Measurements from ENCODE around the gene CD59. TPM values are rescaled to one million over a fixed set of nuclear protein-coding genes. Genes with fewer than 3 reads are reported as not detected.
"Not testable (repeated sequence)": the region's sequence is repeated elsewhere in the genome, so short reads cannot be mapped to it uniquely, and the experiment has no call there.

CD59 gene
- total RNA-seq, 2 experiments from 2014 or later: 58.4 to 60.3 TPM

- DNase-seq: no peak
- Mint-ChIP-seq H3K4me1 (peaks cover 36% of the 10 kb centered on the region), H3K9me3 (no peaks in the 10 kb centered on the region), H3K4me3 (no peak overlapping the region), H3K36me3 (peaks cover 33% of the 10 kb centered on the region), H3K27me3 (peaks cover 4% of the 10 kb centered on the region), H3K27ac (no peak overlapping the region)
Observed at GRCh38 chr11:33730716-33731115, 5.5 kb downstream of the CD59 start.

- H3K27me3 Mint-ChIP-seq, H3K4me3 Mint-ChIP-seq, H3K9me3 Mint-ChIP-seq, DNase-seq, H3K27ac Mint-ChIP-seq: not testable (repeated sequence)
- H3K4me1 Mint-ChIP-seq: peaks cover 30% of the 10 kb centered on the region
- H3K36me3 Mint-ChIP-seq: peaks cover 32% of the 10 kb centered on the region
Observed at GRCh38 chr11:33729072-33729664, 7.1 kb downstream of the CD59 start.

- Mint-ChIP-seq H3K36me3 (peaks cover 21% of the 10 kb centered on the region), H3K4me1 (peaks cover 29% of the 10 kb centered on the region)
- H3K27ac Mint-ChIP-seq, H3K27me3 Mint-ChIP-seq, DNase-seq, H3K4me3 Mint-ChIP-seq, H3K9me3 Mint-ChIP-seq: not testable (repeated sequence)
Observed at GRCh38 chr11:33727539-33727938, 8.7 kb downstream of the CD59 start.

- Mint-ChIP-seq H3K4me1 (peaks cover 24% of the 10 kb centered on the region), H3K9me3 (no peaks in the 10 kb centered on the region), H3K36me3 (peaks cover 14% of the 10 kb centered on the region), H3K27me3 (peaks cover 4% of the 10 kb centered on the region), H3K27ac (no peak overlapping the region), H3K4me3 (no peak overlapping the region)
- no peak for DNase-seq
Observed at GRCh38 chr11:33725496-33725895, 10.7 kb downstream of the CD59 start.

GRCh38 chr11:33724644-33725035 lies 11.6 kb downstream of the CD59 start:
- no peak overlapping the region for H3K27ac Mint-ChIP-seq
- no peak overlapping the region for H3K4me3 Mint-ChIP-seq
- peaks cover 4% of the 10 kb centered on the region for H3K27me3 Mint-ChIP-seq
- H3K9me3 Mint-ChIP-seq: no peaks in the 10 kb centered on the region
- H3K4me1 Mint-ChIP-seq: peaks cover 24% of the 10 kb centered on the region
- no peak for DNase-seq
- H3K36me3 Mint-ChIP-seq: peaks cover 19% of the 10 kb centered on the region

GRCh38 chr11:33723238-33723881 lies 12.9 kb downstream of the CD59 start:
- H3K27ac Mint-ChIP-seq: no peak overlapping the region
- peaks cover 4% of the 10 kb centered on the region for H3K27me3 Mint-ChIP-seq

GRCh38 chr11:33722590-33723234 lies 13.5 kb downstream of the CD59 start:
- H3K27ac Mint-ChIP-seq: no peak overlapping the region
- peaks cover 11% of the 10 kb centered on the region for H3K36me3 Mint-ChIP-seq
- peaks cover 23% of the 10 kb centered on the region for H3K4me1 Mint-ChIP-seq
- no peaks in the 10 kb centered on the region for H3K9me3 Mint-ChIP-seq
- DNase-seq: peak; percentile 41
- no peaks in the 10 kb centered on the region for H3K27me3 Mint-ChIP-seq
- H3K4me3 Mint-ChIP-seq: no peak overlapping the region

More at GRCh38 chr11:33723238-33723881, 12.9 kb downstream of the CD59 start:
- H3K9me3 Mint-ChIP-seq: no peaks in the 10 kb centered on the region
- H3K4me1 Mint-ChIP-seq: peaks cover 24% of the 10 kb centered on the region
- no peak for DNase-seq
- H3K36me3 Mint-ChIP-seq: peaks cover 14% of the 10 kb centered on the region
- no peak overlapping the region for H3K4me3 Mint-ChIP-seq

GRCh38 chr11:33721984-33722383 lies 14.2 kb downstream of the CD59 start:
- H3K27me3 Mint-ChIP-seq: no peaks in the 10 kb centered on the region
- no peak for DNase-seq
- no peaks in the 10 kb centered on the region for H3K9me3 Mint-ChIP-seq
- H3K4me3 Mint-ChIP-seq: no peak overlapping the region
- H3K36me3 Mint-ChIP-seq: peaks cover 11% of the 10 kb centered on the region
- no peak overlapping the region for H3K27ac Mint-ChIP-seq
- peaks cover 21% of the 10 kb centered on the region for H3K4me1 Mint-ChIP-seq

- no peak for DNase-seq
- Mint-ChIP-seq H3K36me3 (peaks cover 11% of the 10 kb centered on the region), H3K27ac (no peak overlapping the region)
Observed at GRCh38 chr11:33721426-33721825, 14.8 kb downstream of the CD59 start.

GRCh38 chr11:33719587-33719986 lies 16.6 kb downstream of the CD59 start:
- DNase-seq: no peak
- Mint-ChIP-seq H3K4me1 (peaks cover 16% of the 10 kb centered on the region), H3K27ac (no peak overlapping the region), H3K4me3 (no peak overlapping the region), H3K27me3 (no peaks in the 10 kb centered on the region), H3K9me3 (no peaks in the 10 kb centered on the region), H3K36me3 (peaks cover 11% of the 10 kb centered on the region)

More at GRCh38 chr11:33721426-33721825, 14.8 kb downstream of the CD59 start:
- H3K4me1 Mint-ChIP-seq: peaks cover 21% of the 10 kb centered on the region
- H3K4me3 Mint-ChIP-seq: no peak overlapping the region
- H3K27me3 Mint-ChIP-seq: no peaks in the 10 kb centered on the region
- H3K9me3 Mint-ChIP-seq: no peaks in the 10 kb centered on the region

- no peak overlapping the region for H3K27ac Mint-ChIP-seq
- no peak overlapping the region for H3K4me3 Mint-ChIP-seq
- H3K27me3 Mint-ChIP-seq: no peaks in the 10 kb centered on the region
- DNase-seq: no peak
- H3K9me3 Mint-ChIP-seq: no peaks in the 10 kb centered on the region
- peaks cover 7% of the 10 kb centered on the region for H3K36me3 Mint-ChIP-seq
- H3K4me1 Mint-ChIP-seq: peaks cover 11% of the 10 kb centered on the region
Observed at GRCh38 chr11:33718440-33718839, 17.8 kb downstream of the CD59 start.

- no peak for DNase-seq
- H3K4me3 Mint-ChIP-seq: no peak overlapping the region
- H3K9me3 Mint-ChIP-seq: no peaks in the 10 kb centered on the region
- peaks cover 10% of the 10 kb centered on the region for H3K36me3 Mint-ChIP-seq
- no peak overlapping the region for H3K27ac Mint-ChIP-seq
- H3K27me3 Mint-ChIP-seq: no peaks in the 10 kb centered on the region
- no peaks in the 10 kb centered on the region for H3K4me1 Mint-ChIP-seq
Observed at GRCh38 chr11:33716243-33716642, 20.0 kb downstream of the CD59 start.

GRCh38 chr11:33713856-33714398 lies 22.3 kb downstream of the CD59 start:
- no peak for DNase-seq
- H3K9me3 Mint-ChIP-seq: no peaks in the 10 kb centered on the region
- no peaks in the 10 kb centered on the region for H3K27me3 Mint-ChIP-seq
- H3K27ac Mint-ChIP-seq: no peak overlapping the region
- H3K36me3 Mint-ChIP-seq: peaks cover 9% of the 10 kb centered on the region
- H3K4me1 Mint-ChIP-seq: no peaks in the 10 kb centered on the region
- no peak overlapping the region for H3K4me3 Mint-ChIP-seq

- peaks cover 11% of the 10 kb centered on the region for H3K36me3 Mint-ChIP-seq
- DNase-seq: no peak
- H3K27ac Mint-ChIP-seq: no peak overlapping the region
- H3K4me3 Mint-ChIP-seq: no peak overlapping the region
- no peaks in the 10 kb centered on the region for H3K4me1 Mint-ChIP-seq
- no peaks in the 10 kb centered on the region for H3K9me3 Mint-ChIP-seq
- no peaks in the 10 kb centered on the region for H3K27me3 Mint-ChIP-seq
Observed at GRCh38 chr11:33713151-33713855, 22.9 kb downstream of the CD59 start.

GRCh38 chr11:33712436-33712835 lies 23.8 kb downstream of the CD59 start:
- H3K4me3 Mint-ChIP-seq: no peak overlapping the region
- no peak for DNase-seq
- no peaks in the 10 kb centered on the region for H3K27me3 Mint-ChIP-seq
- H3K36me3 Mint-ChIP-seq: peaks cover 11% of the 10 kb centered on the region
- H3K4me1 Mint-ChIP-seq: no peaks in the 10 kb centered on the region
- no peak overlapping the region for H3K27ac Mint-ChIP-seq
- no peaks in the 10 kb centered on the region for H3K9me3 Mint-ChIP-seq

All from activated naive CD8-positive, alpha-beta T cell treated with anti-CD3 and anti-CD28 coated beads for 36 hours (primary cell).